ENCODE data around the gene DPH7.
A peak's percentile ranks its signal among the peaks of the same experiment; 100 is the strongest.
"Not testable (repeated sequence)": the region's sequence is repeated elsewhere in the genome, so short reads cannot be mapped to it uniquely, and the experiment has no call there.

Gene DPH7

GRCh38 chr9:137579259-137579604 is 507 bp upstream of the DPH7 start:
- peak; percentile 34 for ATAC-seq
- peak overlapping the region; percentile 89 for H3K4me3 Mint-ChIP-seq
- peak overlapping the region; percentile 60 for H3K27ac Mint-ChIP-seq
- peaks cover 37% of the 10 kb centered on the region for H3K4me1 Mint-ChIP-seq
- peaks cover 24% of the 10 kb centered on the region for H3K36me3 Mint-ChIP-seq (ENCODE audit: low read depth)
- no peaks in the 10 kb centered on the region for H3K27me3 Mint-ChIP-seq
- DNase-seq = no peak
- H3K9me3 Mint-ChIP-seq = no peaks in the 10 kb centered on the region

- H3K4me3 Mint-ChIP-seq = no peak overlapping the region
- H3K36me3 Mint-ChIP-seq (ENCODE audit: low read depth) = peaks cover 33% of the 10 kb centered on the region
- peaks cover 37% of the 10 kb centered on the region for H3K4me1 Mint-ChIP-seq
- H3K27me3 Mint-ChIP-seq = no peaks in the 10 kb centered on the region
- H3K27ac Mint-ChIP-seq = peak overlapping the region; percentile 14
- no peak for ATAC-seq
- DNase-seq = no peak
- no peaks in the 10 kb centered on the region for H3K9me3 Mint-ChIP-seq
Observed at GRCh38 chr9:137575716-137576411, 2.9 kb downstream of the DPH7 start.

- Mint-ChIP-seq H3K36me3 (ENCODE audit: low read depth) (peaks cover 38% of the 10 kb centered on the region), H3K9me3 (no peaks in the 10 kb centered on the region), H3K4me1 (peaks cover 41% of the 10 kb centered on the region), H3K27me3 (no peaks in the 10 kb centered on the region), H3K27ac (no peak overlapping the region), H3K4me3 (no peak overlapping the region)
- ATAC-seq (no peak), DNase-seq (no peak)
Observed at GRCh38 chr9:137575364-137575715, 3.4 kb downstream of the DPH7 start.

GRCh38 chr9:137574192-137574591 is 4.5 kb downstream of the DPH7 start:
- no peak overlapping the region for H3K27ac Mint-ChIP-seq
- ATAC-seq (no peak), DNase-seq (no peak)
- H3K9me3 Mint-ChIP-seq = no peaks in the 10 kb centered on the region
- H3K4me1 Mint-ChIP-seq = peaks cover 40% of the 10 kb centered on the region
- peaks cover 42% of the 10 kb centered on the region for H3K36me3 Mint-ChIP-seq (ENCODE audit: low read depth)
- H3K27me3 Mint-ChIP-seq = no peaks in the 10 kb centered on the region
- no peak overlapping the region for H3K4me3 Mint-ChIP-seq

GRCh38 chr9:137570566-137570965 is 8.2 kb downstream of the DPH7 start:
- no peaks in the 10 kb centered on the region for H3K27me3 Mint-ChIP-seq
- H3K9me3 Mint-ChIP-seq = no peaks in the 10 kb centered on the region
- DNase-seq (no peak), ATAC-seq (no peak)
- peaks cover 13% of the 10 kb centered on the region for H3K4me1 Mint-ChIP-seq
- no peak overlapping the region for H3K27ac Mint-ChIP-seq
- H3K4me3 Mint-ChIP-seq = no peak overlapping the region
- peaks cover 33% of the 10 kb centered on the region for H3K36me3 Mint-ChIP-seq (ENCODE audit: low read depth)

- H3K27ac Mint-ChIP-seq = no peak overlapping the region
- no peaks in the 10 kb centered on the region for H3K27me3 Mint-ChIP-seq
- no peaks in the 10 kb centered on the region for H3K9me3 Mint-ChIP-seq
- DNase-seq (no peak), ATAC-seq (no peak)
- H3K36me3 Mint-ChIP-seq (ENCODE audit: low read depth) = peaks cover 24% of the 10 kb centered on the region
- H3K4me3 Mint-ChIP-seq = no peak overlapping the region
- H3K4me1 Mint-ChIP-seq = peaks cover 6% of the 10 kb centered on the region
Observed at GRCh38 chr9:137569609-137570203, 9.0 kb downstream of the DPH7 start.

- not testable (repeated sequence) for H3K27me3 Mint-ChIP-seq, H3K9me3 Mint-ChIP-seq, DNase-seq, H3K4me1 Mint-ChIP-seq, H3K27ac Mint-ChIP-seq, H3K4me3 Mint-ChIP-seq, ATAC-seq
- peaks cover 32% of the 10 kb centered on the region for H3K36me3 Mint-ChIP-seq (ENCODE audit: low read depth)
Observed at GRCh38 chr9:137568445-137568844, 10.3 kb downstream of the DPH7 start.

GRCh38 chr9:137564817-137565411 is 13.8 kb downstream of the DPH7 start:
- Mint-ChIP-seq H3K4me1 (no peaks in the 10 kb centered on the region), H3K36me3 (ENCODE audit: low read depth) (peaks cover 28% of the 10 kb centered on the region), H3K27ac (no peak overlapping the region), H3K4me3 (no peak overlapping the region), H3K27me3 (no peaks in the 10 kb centered on the region), H3K9me3 (no peaks in the 10 kb centered on the region)
- DNase-seq = no peak
- ATAC-seq = peak; percentile 15

GRCh38 chr9:137564134-137564533 is 14.6 kb downstream of the DPH7 start:
- Mint-ChIP-seq H3K4me1 (no peaks in the 10 kb centered on the region), H3K9me3 (no peaks in the 10 kb centered on the region), H3K36me3 (ENCODE audit: low read depth) (peaks cover 34% of the 10 kb centered on the region), H3K27me3 (no peaks in the 10 kb centered on the region), H3K4me3 (no peak overlapping the region), H3K27ac (no peak overlapping the region)
- no peak for ATAC-seq
- DNase-seq = no peak

- DNase-seq (no peak), ATAC-seq (no peak)
- Mint-ChIP-seq H3K4me1 (no peaks in the 10 kb centered on the region), H3K36me3 (ENCODE audit: low read depth) (peaks cover 30% of the 10 kb centered on the region), H3K27ac (no peak overlapping the region), H3K4me3 (no peak overlapping the region), H3K9me3 (no peaks in the 10 kb centered on the region), H3K27me3 (no peaks in the 10 kb centered on the region)
Observed at GRCh38 chr9:137558127-137558526, 20.6 kb downstream of the DPH7 start.

GRCh38 chr9:137556069-137556838 is 22.5 kb downstream of the DPH7 start:
- Mint-ChIP-seq H3K36me3 (ENCODE audit: low read depth) (peaks cover 28% of the 10 kb centered on the region), H3K27ac (no peak overlapping the region), H3K27me3 (no peaks in the 10 kb centered on the region), H3K9me3 (no peaks in the 10 kb centered on the region), H3K4me3 (no peak overlapping the region), H3K4me1 (peaks cover 7% of the 10 kb centered on the region)
- no peak for ATAC-seq
- DNase-seq = no peak

GRCh38 chr9:137555179-137555578 is 23.5 kb downstream of the DPH7 start:
- H3K4me3 Mint-ChIP-seq = no peak overlapping the region
- H3K27ac Mint-ChIP-seq = no peak overlapping the region
- ATAC-seq = no peak
- no peaks in the 10 kb centered on the region for H3K9me3 Mint-ChIP-seq
- no peak for DNase-seq
- no peaks in the 10 kb centered on the region for H3K27me3 Mint-ChIP-seq
- H3K4me1 Mint-ChIP-seq = peaks cover 8% of the 10 kb centered on the region
- H3K36me3 Mint-ChIP-seq (ENCODE audit: low read depth) = peaks cover 24% of the 10 kb centered on the region

- H3K36me3 Mint-ChIP-seq (ENCODE audit: low read depth) = peaks cover 16% of the 10 kb centered on the region
- H3K27ac Mint-ChIP-seq = no peak overlapping the region
- H3K27me3 Mint-ChIP-seq = no peaks in the 10 kb centered on the region
- no peaks in the 10 kb centered on the region for H3K9me3 Mint-ChIP-seq
- ATAC-seq = no peak
- no peak for DNase-seq
- H3K4me1 Mint-ChIP-seq = peaks cover 14% of the 10 kb centered on the region
- no peak overlapping the region for H3K4me3 Mint-ChIP-seq
Observed at GRCh38 chr9:137554349-137554748, 24.4 kb downstream of the DPH7 start.

GRCh38 chr9:137553654-137554053 is 25.1 kb downstream of the DPH7 start:
- peaks cover 16% of the 10 kb centered on the region for H3K36me3 Mint-ChIP-seq (ENCODE audit: low read depth)
- H3K27ac Mint-ChIP-seq, H3K9me3 Mint-ChIP-seq, ATAC-seq, DNase-seq, H3K27me3 Mint-ChIP-seq: not testable (repeated sequence)
- peak overlapping the region; percentile 84 for H3K4me3 Mint-ChIP-seq
- peaks cover 18% of the 10 kb centered on the region for H3K4me1 Mint-ChIP-seq

All from activated naive CD8-positive, alpha-beta T cell treated with anti-CD3 and anti-CD28 coated beads, Interleukin-2, amount 50 U/mL, for 24 hours (primary cell).